NCI-H2227 treated with DMSO at 0.1 percent for 48 hours (cell line): ENCODE measurements around the gene SORBS2.
"Not testable (repeated sequence)": the region's sequence is repeated elsewhere in the genome, so short reads cannot be mapped to it uniquely, and the experiment has no call there.

Experiments
- DNase-seq: peaks from one replicate; lab custom pipeline; 2025; lab: John Stamatoyannopoulos, UW

Gene SORBS2

DNA sequence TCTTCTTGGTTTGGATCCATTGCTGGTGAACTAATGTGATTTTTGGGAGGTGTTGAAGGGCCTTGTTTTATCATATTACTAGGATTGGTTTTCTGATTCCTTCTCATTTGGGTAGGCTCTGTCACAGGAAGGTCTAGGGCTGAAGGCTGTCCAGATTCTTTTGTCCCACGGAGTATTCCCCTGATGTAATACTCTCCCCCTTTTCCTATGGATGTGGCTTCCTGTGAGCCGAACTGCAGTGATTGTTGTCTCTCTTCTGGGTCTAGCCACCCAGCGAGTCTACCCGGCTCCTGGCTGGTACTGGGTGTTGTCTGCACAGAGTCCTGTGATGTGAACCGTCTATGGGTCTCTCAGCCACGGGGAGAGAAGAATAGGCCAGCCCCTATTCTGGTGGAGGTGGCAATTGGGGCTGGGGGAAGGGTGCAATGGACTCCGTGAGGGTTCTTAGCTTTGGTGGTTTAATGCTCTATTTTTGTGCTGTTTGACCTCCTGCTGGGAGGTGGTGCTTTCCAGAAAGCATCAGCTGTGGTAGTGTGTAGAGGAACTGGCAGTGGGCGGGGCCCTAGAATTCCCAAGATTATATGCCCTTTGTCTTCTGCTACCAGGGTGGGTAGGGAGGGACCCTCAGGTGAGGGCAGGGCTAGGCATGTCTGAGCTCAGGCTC lies 252.6 kb downstream of the SORBS2 start:
- DNase-seq, result not testable (repeated sequence)

DNA sequence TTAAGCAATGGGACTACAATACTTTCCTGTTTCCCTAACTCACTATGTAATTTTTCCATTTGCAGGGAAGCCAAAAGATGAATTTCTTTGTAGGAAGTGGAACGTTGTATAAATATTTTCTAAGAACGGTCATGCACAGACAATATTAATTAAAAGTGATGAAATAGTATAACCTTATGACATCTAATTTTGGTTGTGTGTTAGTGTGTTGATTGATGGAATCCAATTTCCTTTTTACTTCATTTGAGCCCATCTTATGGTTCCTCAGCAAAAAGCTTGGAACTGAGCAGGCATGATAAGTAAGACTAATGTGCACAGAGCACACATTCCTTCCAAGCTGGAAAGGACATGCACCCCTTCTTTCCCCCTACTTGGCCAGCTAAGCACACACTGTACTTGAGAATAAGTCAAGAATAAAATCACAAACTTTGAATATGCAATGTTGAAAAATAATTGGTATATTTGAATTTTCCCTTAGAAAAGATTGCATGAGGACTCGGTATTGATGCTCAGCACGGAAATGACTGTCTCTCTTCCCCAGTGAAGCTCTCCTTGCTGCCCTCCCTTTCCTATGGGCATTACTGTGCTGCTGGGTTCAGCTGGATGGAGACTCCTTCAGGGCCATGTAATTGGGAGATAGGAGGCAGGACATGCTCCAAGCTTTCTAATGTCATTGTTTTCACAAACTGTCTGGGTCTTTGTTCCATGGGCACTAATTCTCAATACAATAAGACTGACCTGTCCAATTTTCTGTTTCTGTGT lies 257.4 kb downstream of the SORBS2 start:
- DNase-seq, result no peak

DNA sequence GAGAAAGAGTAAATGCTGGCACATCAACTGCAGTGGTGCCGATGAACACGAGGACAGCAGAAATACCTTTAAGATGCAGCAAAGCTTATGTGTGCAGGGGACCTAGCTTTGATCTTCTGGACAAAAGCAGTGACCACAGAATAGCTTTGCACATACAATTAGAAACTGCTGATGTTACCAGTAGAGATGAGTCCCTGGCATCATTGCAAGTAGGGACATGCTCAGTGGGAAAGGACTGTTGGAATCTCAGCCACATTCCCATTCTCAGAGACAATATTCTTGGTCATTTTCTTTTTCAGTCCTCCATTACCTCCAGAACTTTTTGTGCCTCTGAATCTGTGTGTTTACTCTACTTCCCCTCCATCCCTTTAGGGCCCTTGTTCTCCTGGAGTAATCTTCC lies 259.7 kb downstream of the SORBS2 start:
- no peak for DNase-seq

DNA sequence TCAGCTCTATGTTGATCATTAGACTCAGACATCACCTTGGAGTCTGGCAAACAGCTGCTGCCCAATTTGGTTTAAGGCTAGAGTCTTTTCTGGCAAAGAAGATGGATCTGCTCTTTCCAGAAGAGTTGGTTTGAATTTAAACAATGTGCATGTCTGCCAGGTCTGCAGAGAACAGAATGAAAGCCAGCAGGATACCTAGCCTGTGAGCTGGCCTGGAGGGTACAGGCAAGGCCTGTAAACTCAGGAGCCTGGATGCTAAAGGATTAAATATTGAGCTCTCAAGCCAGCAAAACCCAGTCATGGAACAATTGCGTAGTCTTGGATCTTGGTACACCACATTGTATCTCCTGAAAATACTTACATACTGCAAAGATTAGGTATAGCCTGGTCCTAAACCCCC lies 261.1 kb downstream of the SORBS2 start:
- no peak for DNase-seq

DNA sequence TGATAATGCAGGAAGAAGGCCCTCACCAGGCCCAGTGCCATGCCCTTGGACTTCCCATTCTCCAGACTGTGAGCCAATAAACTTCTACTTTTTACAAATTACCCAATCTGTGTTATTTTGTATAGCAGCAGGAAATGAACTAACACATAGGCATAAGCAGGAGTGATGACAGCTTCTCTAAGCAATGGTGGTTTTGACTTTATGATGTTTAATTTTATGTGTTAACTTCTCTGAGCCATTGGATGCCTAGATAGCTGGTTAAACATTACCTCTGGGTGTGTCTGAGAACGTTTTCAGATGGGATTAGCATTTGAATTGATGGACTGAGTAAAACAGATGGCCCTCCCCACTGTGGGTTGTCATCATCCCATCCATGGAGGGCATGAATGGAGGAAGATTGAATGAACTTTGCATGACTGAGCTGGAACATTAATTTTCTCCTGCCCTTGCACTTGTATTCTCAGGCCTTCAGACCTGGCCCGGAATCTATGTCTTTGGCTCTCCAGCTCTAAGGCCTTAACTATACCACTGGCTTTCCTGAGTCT lies 262.8 kb downstream of the SORBS2 start:
- no peak for DNase-seq

DNA sequence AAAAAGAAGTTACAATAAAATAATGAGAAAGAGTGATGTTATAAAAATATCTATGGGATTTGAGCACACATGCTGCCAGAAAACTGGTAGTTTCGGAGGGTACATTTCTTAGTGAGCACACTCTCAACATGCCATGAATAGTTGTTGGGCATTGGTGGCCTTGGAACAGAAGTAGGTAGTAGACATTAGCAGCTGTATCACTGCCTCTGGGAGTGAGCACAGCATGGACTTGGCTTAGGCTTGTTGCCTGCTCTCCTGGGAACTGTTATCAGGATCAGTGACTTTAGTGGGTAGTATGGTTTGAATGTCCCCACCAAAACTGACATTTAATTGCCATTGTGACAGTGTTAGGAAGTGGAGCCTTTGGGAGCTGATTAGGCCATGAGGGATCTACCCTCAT lies 263.4 kb downstream of the SORBS2 start:
- no peak for DNase-seq

DNA sequence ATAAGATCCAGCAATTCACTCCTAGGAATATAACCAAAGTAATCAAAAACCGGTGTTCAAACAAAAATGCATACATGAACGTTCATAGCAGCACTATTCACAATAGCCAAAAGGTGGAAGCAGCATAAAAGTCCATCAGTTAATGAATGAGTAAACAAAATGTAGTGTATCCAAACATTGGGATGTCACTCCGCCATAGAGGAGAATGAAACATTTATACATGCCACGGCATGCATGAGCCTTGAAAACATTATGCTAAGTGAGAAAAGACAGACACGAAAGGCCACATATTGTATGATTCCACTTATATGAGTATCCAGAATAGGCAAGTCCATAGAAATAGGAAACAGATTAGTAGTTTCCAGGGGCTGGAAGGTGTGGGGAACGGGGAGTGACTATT lies 265.7 kb downstream of the SORBS2 start:
- DNase-seq, result no peak

DNA sequence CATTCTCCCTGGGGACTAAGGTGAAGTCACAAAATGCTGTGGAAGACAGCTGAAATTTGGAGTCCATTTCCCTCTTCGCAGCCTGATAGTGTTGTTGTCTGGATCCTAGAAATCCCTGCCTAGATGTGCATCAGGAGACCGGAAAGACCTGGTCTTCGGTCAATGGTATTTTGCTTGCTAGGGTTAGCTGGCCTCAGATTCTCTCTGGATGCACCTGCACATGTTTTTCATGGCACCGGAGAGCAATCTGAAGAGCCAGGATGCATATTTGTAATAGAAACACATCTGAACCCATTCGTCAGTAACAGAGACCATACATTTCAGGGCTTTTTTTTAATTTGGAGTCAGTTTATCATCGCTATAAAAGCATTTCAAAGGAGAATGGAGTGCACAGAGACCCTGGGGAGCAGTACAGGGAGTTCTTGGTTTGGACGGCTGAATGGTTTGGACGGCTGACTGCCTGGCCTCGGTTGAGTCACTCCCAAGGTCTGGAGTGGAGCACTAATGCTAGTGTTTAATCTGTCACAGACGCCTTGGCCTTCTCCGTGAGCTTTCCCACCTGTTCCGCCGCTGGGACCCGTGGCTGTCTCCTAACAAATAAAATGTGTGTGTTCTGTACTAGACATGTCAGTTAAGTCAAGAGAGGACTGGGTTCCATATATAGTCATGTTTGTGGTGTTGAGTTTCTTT lies 269.2 kb downstream of the SORBS2 start:
- no peak for DNase-seq

DNA sequence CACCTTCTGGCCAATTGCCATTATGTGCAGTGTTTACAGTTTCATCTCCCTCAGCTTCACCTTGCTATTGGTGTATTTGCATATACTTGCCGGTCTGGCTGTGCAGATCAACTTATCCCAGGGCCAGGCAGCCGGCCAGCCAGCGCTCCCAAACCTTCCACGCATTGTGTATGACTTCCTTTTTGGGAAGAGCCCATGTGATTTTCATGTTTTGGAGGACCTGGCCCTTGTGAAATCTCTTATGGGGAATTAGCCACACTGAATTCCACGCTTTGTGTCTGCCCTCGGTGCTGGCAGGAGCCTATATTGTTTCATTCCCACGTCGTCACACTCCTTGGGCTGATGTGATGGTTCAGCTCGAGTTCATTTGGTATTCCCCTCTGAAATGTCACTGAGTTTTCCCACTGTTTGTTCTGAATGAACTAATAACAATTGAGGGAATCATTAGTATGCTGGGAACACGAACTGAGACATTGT lies 270.7 kb downstream of the SORBS2 start:
- no peak for DNase-seq

DNA sequence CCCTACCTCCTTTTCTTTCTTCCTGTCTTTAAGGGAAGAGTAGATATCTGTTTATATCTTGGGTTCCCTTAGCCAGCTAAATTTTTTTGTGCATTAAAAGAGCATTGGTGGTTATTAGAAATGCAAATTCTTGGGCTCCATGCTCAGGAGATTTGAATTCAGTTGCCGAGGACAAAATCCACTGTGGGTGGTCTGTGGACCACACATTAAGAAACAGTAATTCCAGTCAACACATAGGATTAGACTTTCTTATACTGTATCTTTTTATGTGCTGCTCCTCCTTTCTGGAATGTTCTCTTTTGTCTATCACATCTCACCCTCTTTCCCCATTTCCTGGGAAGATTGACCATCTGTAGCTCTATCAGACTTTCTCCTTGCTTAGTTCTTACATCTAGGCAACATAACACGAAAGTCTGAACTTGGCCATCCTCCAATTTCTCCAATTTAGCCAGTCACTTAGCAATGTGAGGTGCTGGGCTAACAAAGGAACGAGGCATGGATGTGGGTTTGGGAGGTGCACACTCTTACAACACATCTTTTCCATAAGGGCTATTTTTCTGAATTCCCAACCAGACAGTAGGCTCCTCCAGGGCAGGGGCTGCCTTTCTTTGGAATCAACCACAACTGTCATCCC lies 271.4 kb downstream of the SORBS2 start:
- no peak for DNase-seq

DNA sequence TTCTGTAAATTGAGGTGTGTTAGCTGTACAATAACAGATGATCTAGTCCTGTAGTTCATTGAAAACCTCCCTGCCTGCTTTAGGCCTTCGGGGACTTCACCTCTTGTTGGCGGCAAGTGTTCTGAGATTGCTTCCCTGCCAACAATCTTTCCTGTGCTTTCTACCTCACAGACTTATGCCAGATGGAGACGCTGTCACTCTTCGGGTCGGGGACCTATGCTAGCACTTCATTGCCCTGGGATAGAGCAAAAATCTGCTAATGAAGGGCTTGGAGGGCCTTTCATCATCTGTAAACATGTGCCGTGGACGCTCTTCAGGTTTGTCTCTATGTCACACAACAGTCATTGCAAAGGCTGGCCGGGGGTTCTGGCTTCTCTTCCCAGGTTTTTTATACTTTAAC lies 272.0 kb downstream of the SORBS2 start:
- DNase-seq, result no peak

DNA sequence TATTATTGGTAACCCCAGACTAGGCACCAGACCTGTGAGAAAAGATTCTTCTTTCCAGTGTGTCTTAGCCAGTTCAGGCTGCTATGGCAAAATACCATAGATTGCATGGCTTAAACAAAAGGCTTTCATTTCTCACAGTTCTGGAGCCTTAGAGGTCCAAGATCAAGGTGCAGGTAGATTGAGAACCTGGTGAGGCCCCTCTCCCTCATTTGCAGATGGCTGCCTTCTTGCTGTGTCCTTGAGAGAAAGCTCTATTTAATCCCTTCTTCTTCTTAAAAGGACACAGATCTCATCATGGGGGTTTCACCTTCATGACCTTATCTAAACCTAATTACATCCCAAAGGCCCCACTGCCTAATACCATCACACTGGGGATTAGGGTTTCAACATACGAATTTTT lies 273.2 kb downstream of the SORBS2 start:
- no peak for DNase-seq

DNA sequence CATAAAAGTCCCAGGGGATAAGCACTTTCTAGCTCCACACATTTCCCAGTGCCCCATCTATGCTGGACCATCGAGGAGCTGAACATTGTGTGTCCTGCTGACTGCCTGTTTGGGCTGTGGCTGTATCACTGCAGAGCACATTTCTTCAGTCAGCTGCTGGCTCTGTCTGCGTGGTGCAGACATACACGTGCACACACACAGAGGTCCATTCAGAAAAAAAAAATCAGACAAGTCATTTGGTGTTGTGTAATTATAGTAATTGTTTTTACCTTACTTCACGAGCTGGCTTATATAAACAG lies 275.6 kb downstream of the SORBS2 start:
- no peak for DNase-seq

DNA sequence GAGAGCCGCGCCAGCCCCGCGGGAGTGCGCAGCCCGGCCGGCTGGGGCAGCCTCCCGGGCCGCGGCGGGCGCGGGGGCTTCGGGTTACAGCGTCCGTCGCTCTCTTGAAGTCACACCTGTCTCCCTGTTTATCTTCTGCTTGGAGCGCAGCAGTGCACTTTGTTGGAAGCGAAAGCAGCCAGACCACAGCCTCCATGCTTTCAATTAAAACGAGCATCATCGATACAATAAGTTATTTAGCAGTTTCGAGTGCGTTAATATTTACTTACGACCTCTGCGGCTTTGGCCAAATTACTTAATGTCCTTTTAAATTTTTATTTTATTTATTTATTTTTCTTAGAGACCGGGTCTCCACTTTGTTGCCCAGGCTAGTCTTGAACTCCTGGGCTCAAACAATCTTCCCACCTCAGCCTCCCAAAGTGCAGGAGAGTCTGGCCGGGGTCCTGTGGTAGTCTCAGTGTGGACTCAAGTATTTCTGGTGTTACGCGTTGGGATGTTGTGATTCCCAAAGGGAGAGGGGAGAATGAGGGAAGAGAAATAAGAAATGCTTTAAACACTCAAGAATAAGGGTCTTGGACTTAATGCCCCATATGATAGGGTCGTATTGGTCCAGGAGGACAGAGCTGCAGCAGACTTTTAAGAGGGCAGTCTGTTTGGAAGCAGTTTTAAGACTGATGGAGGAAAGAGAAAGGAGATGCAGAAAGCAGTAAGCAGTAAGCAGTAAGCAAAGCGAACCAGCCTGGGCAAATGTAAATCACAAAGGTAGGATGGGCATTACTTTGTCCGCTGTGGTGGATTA lies 276.2 kb downstream of the SORBS2 start:
- DNase-seq, result no peak
